Activated CD8-positive, alpha-beta memory T cell treated with anti-CD3 and anti-CD28 coated beads, Interleukin-2, amount 50 U/mL, for 24 hours (primary cell): ENCODE results near the gene HMGCR.
"Not testable (repeated sequence)": the region's sequence is repeated elsewhere in the genome, so short reads cannot be mapped to it uniquely, and the experiment has no call there.

Experiments
- DNase-seq: peaks from one replicate; pipeline ENCODE4 v3.0.0-alpha.2; 2020; ENCODE audit errors: extremely low read depth

Gene HMGCR

GRCh38 chr5:75336615-75337336 lies at the start of gene HMGCR:
TSS of gene HMGCR (plus strand) at chr5:75337220. CDS start at chr5:75342606, 5,386 bp downstream.
- DNase-seq, result peak; percentile 96

DNA sequence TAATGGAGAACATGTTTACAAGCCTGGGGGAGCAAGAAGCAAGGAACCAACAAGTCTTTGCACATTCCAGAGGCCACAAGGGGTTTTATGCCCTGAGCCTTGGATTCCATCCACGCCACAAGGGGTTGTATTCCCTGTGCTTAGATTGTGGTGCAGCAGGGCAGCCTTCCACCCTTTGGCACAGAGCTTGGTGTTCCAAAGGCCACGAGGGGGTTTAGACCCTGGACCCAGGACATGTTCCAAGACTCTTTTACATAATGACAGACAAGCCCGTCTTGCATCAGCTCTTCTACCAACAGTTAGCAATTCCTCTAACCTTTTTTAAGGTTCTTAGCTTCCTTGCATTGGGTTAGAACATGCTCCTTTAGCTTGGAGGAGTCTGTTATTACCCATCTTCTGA lies 45.2 kb upstream of the HMGCR start:
- DNase-seq, result not testable (repeated sequence)

GRCh38 chr5:75300084-75300483 lies 36.9 kb upstream of the HMGCR start:
- DNase-seq, result no peak

GRCh38 chr5:75303419-75303818 lies 33.6 kb upstream of the HMGCR start:
- no peak for DNase-seq

GRCh38 chr5:75304486-75304885 lies 32.5 kb upstream of the HMGCR start:
- DNase-seq, result not testable (repeated sequence)

GRCh38 chr5:75306746-75307145 lies 30.3 kb upstream of the HMGCR start:
- no peak for DNase-seq

- no peak for DNase-seq
Measured at GRCh38 chr5:75310212-75310611, 26.8 kb upstream of the HMGCR start.

DNA sequence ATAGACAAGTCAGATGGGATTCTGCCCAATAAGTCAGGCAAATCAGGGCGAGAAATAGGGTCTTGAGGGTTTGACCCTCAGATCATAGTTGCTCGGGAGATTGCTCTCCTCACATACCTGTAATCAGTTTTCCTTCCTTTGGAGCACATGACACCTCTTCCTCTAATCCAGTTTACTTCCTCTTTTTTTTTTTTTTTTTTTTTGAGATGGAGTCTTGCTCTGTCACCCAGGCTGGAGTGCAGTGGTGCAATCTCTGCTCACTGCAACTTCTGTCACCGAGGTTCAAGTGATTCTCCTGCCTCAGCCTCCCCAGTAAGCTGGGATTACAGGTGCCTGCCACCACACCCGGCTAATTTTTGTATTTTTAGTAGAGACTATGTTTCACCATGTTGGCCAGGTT lies 17.9 kb upstream of the HMGCR start:
- not testable (repeated sequence) for DNase-seq

- DNase-seq, result no peak
Measured at GRCh38 chr5:75319638-75320037, 17.4 kb upstream of the HMGCR start.

GRCh38 chr5:75320371-75320770 lies 16.6 kb upstream of the HMGCR start:
- DNase-seq, result no peak

DNA sequence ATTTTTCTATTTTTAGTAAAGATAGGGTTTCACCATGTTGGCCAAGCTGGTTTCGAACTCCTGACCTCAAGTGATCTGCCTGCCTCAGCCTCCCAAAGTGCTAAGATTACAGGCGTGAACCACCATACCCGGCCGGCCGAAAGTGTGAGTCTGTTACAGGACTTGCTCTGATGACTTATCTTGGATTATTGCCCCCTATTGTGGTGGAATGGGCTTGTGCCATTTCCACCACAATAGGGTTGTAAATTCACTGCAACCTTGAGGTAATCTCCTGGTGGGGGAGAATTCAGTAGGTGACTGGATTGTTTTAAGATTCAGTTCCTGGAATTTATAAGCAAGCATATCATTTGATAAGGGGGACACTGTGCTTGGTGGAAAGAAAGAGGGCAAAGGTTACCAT lies 15.0 kb upstream of the HMGCR start:
- DNase-seq, result no peak

DNA sequence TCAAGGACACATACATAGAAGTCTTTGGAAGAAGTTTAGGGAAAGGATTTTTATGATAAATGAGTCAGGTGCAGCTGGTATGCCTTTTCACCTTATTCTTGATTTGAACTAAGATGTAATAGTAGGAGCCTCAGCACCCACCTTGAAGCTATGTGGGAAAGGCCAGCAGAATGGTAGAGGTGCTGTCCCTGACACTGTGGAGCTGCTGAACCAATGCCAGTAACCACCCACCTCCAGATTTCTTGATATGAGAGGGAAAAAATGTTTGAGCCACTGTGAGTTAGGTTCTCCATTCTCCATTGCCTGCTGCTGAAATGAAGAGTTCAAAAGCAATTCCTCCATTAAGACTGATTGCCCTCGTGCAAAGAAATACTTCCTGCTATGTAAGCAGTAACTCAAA lies 12.2 kb upstream of the HMGCR start:
- no peak for DNase-seq

DNA sequence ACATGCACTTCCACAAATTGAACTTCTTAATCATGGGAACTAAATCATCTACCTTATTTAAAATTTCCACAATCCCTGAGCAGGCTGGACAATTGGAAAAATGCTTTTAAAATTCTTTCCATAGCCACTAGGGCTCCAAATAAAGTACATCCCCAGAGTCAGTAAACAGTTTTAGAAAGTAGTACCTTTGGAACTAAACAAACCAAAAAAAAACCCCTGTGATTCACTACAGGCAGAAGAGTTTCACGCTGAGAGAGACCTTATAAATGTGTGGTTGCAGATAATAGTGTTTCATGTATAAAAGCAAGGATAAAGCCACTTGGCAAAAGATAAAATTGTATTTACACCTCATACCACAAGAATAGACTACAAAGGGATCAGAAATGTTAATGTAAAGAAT lies 11.8 kb upstream of the HMGCR start:
- no peak for DNase-seq

DNA sequence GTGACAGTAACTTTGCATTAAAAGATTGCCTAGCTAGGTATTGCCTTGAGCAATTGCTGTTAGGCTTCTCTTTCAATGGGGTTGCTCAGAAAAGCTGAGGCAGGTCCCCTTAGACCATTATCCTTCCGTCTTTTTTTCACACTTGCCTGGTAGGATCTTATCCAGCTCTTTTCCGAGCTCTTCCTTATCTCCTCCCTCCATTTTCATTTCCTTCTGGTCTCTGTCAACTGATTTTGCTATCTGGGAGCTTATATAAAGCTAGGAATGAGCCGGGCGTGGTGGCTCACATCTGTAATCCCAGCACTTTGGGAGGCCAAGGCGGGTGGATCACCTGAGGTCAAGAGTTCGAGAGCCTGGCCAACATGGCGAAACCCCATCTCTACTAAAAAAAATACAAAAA lies 6.6 kb upstream of the HMGCR start:
- DNase-seq, result no peak

GRCh38 chr5:75331095-75332090 lies 5.6 kb upstream of the HMGCR start:
- DNase-seq, result no peak

DNA sequence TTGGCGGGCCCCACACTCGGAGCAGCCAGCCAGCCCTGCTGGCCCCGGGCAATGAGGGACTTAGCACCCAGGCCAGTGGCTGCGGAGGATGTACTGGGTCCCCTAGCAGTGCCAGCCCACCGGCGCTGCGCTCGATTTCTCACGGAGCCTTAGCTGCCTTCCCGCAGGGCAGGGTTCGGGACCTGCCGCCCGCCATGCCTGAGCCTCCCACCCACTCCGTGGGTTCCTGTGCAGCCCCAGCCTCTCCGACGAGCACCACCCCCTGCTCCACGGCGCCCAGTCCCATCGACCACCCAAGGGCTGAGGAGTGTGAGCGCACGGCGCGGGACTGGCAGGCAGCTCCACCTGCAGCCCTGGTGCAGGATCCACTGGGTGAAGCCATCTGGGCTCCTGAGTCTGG lies 3.3 kb upstream of the HMGCR start:
- not testable (repeated sequence) for DNase-seq

- DNase-seq, result not testable (repeated sequence)
Measured at GRCh38 chr5:75334413-75334812, 2.6 kb upstream of the HMGCR start.

DNA sequence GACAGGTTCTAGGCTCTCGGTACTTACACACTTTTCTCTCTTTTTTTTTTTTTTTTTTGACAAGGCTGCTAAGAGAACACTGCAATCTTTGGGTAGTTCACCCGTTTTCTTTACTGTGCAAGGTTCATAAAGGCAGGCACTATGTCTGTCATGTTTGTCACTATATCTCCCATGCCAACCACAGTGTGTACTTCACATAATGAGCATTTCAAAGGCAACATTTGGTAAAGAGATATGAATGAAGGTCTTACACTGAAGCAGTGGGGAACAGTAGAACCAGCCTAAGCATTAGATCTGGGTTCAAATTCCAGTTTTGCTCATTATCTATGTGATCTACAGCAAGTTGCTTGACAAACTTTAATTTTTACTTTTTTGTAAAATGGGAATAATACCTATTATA lies 1.5 kb upstream of the HMGCR start:
- DNase-seq, result no peak

GRCh38 chr5:75335952-75336614 lies 937 bp upstream of the HMGCR start:
- DNase-seq, result no peak

- DNase-seq, result no peak
Measured at GRCh38 chr5:75337366-75338021, 474 bp downstream of the HMGCR start.

GRCh38 chr5:75338408-75338807 lies 1.4 kb downstream of the HMGCR start:
- no peak for DNase-seq
